T1000 (cell line): ENCODE data around the gene TMEM14C.
A peak's percentile ranks its signal among the peaks of the same experiment; 100 is the strongest.

Experiments
- DNase-seq: peaks from one replicate; lab custom pipeline; 2025; ENCODE audit warnings: mixed read lengths; lab: John Stamatoyannopoulos, UW

Gene TMEM14C

DNA sequence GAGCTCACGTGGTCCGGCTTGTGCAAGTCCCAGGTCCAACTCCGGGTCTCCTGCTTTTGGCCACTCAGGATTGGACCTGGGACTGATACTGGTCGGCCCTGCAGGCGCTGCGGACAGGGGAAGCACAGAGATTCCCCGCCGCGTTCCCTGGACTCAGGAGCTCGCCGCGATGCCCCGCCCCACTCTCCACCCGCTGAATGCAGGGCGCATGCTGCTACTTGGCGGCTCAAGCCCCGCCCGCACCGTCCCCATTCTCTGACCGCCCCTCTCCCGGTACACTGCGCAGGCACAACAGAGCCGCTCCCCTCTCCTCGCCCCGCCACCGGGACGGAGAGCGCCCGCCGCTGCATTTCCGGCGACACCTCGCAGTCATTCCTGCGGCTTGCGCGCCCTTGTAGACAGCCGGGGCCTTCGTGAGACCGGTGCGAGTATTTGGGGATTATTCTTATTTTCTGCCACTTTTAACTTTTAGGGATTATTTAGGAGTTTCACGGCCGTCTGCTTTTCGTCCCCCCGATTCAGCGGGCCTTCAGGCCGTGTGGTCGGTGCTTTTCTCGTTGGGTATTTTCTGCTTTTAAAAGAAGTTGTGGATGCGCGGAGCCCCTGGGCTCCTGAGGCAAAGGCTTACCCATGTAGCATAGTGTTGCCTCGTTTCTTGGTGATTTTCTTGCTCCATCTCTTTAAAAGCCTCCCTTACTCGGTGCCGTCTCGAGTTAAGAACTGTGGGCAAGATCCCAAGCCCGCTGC, at the start of gene TMEM14C:
Gene TMEM14C (plus strand): TSS at position 251 of the 747 bp plus-strand sequence. CDS start 1,544 bp downstream, outside the sequence.
- peak; percentile 94 for DNase-seq

DNA sequence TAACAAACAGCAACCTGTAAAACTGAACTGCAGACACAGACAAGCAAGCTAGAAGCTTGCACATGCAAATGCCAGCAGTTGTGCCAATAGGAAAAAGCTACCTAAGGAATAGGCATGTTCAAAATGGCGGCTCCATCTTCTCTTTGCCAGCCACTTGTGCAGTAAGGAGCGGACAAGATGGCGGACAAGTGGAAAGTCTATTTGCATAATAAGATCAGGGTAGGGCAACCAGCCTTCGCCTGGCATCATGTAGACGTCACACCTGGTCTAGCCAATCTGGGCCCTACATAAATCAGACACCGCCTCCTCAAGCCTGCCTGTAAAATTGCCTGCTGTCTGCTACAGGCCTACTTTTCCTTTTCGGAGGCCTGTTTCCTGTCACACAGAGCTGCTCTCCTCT, 46.5 kb upstream of the TMEM14C start:
- no peak for DNase-seq

DNA sequence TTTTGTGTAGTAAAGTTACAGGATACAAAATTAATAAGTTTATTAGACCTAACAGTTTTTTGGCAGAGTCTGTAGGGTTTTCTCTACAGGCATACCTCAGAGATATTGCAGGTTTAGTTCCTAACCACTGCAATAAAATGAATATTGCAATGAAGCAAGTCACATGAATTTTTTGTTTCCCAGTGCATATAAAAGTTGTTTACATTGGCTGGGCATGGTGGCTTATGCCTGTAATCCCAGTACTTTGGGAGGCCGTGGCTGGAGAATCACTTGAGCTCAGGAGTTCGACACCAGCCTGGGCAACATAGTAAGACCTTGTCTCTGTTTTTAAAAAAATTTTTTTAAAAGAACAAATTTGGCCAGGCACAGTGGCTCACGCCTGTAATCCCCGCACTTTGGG, 44.4 kb upstream of the TMEM14C start:
- DNase-seq: no peak

DNA sequence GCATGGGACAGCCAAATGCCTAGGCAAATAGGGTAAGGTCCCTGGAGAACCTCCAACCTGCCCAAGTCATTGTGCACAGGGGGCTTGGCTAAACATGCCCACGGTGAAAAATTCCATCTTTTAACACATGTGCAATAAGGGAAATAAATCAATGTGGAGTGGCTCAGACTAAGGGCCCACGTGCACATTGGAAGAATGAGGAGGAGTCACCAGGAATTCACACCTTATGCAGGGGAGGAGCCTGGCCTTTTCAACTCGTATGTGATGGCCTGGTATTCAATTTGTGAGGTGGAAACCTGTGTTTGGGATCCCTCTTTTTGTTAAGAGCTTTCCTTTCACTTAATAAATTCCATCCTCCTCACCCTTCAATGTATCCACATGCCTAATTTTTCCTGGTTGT, 41.1 kb upstream of the TMEM14C start:
- DNase-seq: no peak

DNA sequence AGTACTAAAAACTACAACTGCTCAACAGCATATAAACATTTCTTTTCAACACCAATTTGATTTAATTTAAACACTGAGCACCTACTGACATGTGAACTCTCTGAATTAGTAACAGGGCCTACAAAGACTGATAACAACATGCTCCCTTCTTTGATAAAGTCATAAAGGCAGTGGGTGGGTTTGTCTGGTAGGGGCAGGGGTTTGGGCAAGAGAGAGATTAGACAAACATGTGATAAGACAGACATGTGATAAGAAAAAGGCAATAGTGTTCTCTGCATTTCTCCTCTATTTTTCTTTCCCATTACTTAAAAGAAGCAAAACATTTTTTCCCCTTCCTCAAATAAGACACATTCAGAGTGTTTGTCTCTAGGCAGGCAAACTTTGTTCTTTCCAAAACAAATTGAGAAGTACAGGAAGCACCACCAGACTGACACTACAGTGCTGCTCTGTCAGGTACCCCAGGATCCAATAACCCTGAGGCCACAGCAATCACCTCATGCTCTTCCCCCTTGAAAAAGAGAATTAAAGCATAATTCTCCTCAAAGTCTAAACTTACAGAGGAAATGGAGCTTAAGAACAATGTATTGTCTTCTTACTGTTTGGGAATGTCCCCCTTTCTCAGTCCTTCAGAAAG, 40.4 kb upstream of the TMEM14C start:
- DNase-seq: no peak

DNA sequence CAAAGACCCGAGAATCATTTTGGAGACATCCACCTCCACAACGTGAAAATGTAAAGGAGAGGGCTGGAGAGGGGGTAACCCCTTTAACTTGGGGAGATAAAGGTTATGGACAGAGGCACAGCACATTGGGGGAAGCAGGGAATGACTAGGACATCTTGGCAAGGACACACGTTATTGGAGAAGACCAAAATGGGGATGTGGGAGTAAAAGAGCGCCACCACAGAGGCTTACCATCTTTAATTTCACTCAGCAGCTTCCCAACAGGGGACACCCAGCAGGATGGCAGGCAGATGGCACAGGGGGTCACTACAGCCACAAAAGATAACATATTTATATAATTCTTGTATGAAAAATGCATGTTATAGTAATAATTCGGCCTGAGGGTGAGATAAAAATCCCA, 38.3 kb upstream of the TMEM14C start:
- DNase-seq: no peak

DNA sequence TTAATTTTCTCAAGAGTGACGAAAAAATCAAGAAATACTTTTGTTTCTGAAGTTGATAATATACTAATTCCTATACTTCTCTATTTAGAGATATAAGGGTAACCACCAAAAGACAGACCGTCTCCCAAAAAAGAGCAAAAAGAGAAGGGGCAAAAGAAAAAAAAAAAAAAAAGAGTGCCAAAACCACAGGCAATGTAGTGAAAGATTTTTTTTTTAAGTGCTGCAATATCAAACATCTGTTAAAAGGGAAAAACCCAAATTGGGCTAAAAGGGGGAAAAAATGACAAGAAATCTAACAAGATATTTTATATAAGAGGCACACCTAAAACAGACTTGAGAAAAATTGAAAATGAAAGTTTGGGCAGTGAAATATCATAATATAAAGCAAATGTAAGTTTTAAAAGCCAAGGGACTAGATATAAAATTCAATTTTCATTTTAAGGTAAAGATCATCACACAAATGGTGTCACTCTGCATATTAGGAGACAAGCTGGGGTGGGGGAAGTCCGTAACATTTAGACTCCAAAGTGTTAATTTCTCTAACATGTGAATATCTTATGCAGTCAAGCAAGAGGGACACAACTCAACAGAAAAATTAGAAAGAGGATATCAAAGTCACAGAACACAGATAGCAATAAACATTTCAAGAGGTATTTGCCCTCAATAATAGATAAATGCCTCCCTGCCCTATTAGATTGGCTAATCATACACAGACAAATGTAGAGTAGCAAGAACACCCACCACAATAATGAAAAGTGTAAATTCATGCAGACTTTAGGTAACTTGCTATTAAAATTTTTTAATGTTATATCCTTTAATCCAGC, 37.6 kb upstream of the TMEM14C start:
- DNase-seq: no peak

DNA sequence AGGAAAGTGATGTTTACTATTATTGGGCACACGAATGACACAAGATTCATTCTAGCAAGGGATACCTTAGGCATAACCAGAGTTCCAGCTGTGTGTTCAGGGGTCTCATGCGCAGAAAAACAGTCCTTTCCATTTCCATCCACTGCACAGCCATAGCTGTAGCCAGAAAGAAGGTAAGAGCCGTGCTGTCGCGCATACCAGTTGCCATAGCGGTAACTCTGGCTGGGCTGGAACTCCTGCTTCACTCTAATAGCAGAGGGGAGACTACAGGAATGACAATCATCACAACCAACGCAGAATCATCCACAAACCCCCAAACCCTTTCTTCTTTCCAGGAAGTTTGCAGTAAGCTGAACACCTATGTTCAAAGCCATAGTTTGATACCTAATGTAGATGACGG, 36.0 kb upstream of the TMEM14C start:
- DNase-seq: no peak

DNA sequence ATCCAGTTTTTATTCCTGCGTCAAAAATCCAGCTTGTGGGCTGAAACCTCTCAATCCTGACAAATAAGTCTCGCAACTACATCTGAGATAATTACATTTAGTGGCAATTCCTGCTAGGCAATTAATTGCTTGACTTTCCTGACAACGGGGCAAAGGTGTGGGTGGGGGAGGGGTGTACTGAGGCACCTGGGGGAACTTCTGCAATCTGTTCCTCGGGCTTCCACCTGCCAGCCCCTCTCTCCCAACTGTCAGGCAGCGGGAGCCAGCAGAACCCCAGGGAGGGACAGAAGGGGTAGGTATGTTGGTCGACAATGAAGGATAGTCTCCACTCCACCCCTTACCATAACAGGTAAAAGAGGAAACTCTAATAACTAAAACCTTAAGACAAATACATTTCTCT, 35.3 kb upstream of the TMEM14C start:
- DNase-seq: no peak

DNA sequence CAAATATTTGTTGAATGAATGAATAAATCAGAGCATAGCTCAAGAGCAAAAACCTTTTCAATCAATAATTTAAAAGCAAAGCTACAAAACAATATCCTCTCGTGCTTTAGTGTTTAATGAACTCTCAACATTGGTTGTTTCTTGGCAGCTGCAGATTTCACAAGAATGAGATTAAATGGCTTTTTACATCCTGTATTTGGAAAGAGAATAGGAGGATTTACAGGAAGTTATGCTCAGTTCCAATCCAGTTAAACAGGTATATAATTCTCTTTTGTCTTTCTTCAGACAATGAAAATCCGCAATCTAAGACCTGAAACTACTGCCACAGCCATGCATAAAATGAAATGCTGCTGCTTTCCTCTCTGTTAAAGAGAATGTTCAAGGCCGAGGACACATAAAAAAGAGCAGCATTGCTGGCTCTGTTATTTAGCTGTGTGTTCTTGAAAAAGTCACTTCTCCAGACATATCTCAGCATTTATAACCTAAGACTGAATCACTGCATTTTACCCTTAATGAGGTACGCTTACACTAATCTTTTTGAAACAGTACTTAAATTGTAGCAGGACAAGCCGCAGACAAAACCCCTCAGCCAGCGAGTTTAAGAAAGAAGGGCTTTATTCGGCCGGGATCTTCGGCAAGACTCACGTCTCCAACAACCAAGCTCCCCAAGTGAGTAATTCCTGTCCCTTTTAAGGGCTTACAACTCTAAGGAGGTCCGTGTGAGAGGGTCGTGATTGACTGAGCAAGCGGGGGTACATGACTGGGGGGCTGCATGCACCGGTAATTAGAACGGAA, 32.0 kb upstream of the TMEM14C start:
- DNase-seq: no peak

DNA sequence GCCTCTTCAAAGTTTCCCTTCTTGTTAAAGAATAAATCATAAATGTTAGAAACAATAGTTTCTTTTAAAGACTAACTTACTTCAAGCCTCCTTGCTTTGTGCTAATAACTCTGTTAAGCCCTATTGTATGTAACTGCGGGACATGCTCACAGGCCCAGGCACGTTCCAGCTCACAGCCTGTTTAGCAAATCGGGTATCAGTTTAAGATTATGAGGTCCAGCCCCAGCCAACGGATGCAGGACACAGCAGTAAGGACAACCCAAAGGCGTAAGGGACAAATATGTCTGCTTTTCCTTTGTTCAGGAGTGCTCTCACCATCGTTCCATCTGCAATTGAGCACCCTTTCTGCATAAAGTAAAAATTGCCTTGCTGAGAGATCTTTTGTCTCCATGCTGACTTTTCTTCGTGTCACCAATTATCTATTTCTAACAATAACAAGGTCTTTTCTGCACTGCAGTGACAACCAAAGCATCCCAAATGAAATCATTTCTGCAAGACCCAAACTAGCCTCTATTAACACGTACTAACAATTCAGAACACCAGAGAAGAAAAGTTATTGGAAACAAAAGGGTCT, 29.8 kb upstream of the TMEM14C start:
- DNase-seq: no peak

DNA sequence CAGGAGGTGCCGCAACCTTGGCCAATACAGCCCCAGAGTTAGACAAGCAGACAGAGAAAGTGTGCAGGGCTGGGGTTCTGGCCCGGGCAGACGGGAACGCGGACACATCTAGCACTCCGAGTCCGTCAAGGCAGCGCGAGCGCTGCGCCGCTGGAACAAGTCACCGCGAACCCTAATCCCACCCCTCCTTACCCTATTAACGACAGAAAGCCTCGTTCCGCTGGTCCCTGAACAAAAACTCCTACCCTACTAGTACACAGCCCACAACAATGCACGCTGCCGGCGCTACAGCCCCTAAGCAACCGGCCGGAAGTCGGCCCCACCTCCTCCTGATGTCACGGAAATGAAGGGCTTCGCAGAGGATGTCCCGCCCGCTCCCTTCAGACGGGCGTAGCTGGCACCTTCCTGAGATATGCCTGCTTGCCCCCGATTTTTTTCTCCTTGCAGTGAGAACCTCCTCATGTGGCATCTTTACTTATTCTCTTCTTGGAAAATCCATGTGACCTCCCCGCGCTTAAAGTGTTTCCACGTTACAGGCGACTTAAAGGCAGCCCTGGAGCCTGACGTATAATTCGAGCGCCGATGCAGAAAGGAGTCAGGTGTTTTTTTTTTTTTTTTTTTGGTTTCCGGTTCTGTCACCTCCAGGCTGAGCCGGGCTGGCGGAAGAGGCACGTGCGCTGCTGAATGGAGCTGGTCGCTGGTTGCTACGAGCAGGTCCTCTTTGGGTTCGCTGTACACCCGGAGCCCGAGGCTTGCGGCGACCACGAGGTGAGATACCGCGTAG, 28.4 kb upstream of the TMEM14C start, which contains the start of the genes C6orf52 and PAK1IP1:
Gene C6orf52 (minus strand): TSS at position 315 of the 784 bp plus-strand sequence. CDS start 7,066 bp downstream, outside the sequence.
Gene PAK1IP1 (plus strand): TSS at position 671 of the 784 bp plus-strand sequence. CDS start 14 bp downstream, at position 685.
- peak; percentile 86 for DNase-seq

DNA sequence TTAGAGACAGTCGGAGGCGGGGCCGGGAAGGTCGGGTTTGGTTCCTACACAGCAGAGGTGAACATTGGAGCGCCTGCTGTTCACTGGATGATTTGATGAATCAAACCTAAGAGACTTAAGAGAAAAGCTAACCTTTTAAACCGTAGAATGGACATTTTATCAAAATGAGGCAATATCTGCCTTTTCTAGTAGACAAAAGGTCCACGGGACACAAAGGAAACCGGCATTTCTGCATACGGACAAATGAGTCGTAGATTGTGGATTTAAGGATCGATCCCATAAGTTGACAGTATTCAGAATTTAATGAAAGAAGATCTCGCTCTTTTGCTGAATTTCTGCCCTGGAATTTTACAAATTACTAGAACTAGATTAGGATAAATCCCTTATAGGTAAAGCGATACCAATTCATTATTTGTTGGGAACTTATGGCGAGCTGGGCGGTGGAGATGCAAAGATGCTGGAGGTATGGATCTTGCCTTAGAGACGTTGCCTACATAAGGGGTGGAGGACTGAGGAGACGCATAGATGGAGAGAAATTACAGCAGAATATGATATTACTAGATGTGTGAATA, 27.7 kb upstream of the TMEM14C start:
- no peak for DNase-seq

DNA sequence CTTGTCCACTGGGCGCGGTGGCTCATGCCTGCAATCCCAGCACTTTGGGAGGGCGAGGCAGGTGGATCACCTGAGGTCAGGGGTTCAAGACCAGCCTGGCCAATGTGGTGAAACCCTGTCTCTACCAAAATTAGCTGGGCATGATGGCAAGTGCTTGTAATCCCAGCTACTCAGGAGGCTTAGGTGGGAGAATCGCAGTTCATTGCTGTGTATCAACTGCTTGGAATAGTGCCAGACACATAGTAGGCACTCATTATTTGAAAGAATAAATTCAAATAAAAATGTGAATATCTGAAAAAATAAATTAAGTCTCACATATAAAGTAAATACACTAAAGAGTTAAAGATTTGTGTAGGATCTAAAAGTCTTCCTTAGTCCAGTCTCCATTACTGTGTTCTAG, 26.2 kb upstream of the TMEM14C start:
- DNase-seq: no peak

DNA sequence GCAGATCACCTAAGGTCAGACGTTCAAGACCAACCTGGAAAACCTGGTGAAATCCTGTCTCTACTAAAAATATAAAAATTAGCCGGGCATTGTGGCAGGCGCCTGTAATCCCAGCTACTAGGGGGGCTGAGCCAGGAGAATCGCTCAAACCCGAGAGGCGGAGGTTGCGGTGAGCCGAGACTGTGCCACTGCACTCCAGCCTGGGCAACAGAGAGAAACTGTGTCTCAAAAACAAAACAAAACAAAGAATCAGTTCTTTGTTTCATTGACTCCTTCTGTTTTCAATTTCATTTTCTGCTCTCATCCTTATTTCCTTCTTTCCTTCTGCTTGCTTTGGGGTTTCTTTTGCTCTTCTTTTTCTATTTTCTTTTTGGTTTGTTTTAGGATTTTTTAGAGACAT, 8.9 kb upstream of the TMEM14C start:
- no peak for DNase-seq

DNA sequence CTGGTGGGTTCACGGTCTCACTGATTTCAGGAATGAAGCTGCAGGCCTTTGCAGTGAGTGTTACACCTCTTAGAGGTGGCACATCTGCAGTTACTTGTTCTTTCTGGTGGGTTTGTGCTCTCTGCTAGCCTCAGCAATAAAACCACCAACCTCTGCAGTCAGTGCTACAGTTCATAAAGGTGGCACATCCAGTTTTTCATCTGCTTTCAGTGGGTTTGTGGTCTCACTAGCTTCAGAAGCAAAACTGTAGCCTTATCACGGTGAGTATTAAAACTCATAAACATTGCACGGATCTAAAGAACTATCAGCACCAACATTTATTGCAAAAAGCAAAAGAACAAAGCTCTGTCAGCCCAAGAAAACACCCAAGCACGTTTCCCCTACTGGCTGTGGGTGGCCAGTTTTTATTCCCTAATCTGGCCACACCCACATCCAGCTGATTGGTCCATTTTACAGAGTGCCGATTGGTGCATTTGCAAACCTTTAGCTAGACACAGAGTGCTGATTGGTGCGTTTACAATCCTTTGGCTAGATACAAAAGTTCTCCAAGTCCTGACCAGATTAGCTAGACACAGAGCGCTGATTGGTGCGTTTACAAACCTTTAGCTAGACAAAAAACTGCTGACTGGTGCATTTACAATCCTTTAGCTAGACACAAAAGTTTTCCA, 3.4 kb upstream of the TMEM14C start:
- peak; percentile 42 for DNase-seq

DNA sequence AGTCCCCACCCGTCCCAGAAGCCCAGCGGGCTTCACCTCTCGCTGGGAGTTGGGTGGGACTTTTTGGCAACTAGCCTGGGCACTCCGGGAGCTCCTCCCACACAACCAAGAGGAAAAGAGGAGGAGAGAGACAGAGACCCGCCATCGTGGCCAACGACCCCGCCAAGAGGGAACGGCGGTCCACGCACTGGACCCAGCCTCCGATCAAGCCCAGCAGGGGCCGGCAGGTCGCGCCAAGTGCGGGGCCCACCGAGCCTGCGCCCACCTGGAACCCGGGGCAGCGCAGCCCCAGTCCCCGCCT, 3.0 kb upstream of the TMEM14C start:
- no peak for DNase-seq

DNA sequence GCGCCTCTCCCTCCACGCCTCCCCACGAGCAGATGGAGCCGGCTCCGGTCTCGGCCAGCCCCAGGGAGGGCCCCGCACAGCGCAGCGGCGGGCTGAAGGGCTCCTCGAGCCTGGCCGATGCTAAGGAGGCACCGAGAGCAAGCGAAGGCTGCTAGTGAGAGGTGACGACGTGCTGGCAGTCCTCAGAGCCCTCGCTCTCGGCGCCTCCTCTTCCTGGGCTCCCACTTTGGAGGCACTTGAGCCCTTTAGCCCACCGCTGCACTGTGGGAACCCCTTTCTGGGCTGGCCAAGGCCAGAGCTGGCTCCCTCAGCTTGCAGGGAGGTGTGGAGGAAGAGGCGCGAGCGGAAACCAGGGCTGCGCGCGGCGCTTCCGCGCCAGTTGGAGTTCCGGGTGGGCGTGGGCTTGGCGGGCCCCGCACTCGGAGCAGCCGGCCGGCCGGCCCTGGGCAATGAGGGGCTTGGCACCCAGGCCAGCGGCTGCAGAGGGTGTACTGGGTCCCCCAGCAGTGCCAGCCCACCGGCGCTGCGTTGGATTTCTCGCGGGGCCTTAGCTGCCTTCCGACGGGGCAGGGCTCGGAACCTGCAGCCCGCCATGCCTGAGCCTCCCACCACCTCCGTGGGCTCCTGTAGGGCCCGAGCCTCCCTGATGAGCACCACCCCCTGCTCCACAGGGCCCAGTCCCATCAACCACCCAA, 2.5 kb upstream of the TMEM14C start:
- DNase-seq: no peak
